Measurements from ENCODE around the gene MS4A10. TPM values are rescaled to one million over a fixed set of nuclear protein-coding genes. Genes with fewer than 3 reads are reported as not detected.
A peak's percentile ranks its signal among the peaks of the same experiment; 100 is the strongest.

MS4A10 gene
- total and polyA plus RNA-seq, 2 donors (not counting 1 experiment from before 2014, with no cell fraction given), result not detected

DNA sequence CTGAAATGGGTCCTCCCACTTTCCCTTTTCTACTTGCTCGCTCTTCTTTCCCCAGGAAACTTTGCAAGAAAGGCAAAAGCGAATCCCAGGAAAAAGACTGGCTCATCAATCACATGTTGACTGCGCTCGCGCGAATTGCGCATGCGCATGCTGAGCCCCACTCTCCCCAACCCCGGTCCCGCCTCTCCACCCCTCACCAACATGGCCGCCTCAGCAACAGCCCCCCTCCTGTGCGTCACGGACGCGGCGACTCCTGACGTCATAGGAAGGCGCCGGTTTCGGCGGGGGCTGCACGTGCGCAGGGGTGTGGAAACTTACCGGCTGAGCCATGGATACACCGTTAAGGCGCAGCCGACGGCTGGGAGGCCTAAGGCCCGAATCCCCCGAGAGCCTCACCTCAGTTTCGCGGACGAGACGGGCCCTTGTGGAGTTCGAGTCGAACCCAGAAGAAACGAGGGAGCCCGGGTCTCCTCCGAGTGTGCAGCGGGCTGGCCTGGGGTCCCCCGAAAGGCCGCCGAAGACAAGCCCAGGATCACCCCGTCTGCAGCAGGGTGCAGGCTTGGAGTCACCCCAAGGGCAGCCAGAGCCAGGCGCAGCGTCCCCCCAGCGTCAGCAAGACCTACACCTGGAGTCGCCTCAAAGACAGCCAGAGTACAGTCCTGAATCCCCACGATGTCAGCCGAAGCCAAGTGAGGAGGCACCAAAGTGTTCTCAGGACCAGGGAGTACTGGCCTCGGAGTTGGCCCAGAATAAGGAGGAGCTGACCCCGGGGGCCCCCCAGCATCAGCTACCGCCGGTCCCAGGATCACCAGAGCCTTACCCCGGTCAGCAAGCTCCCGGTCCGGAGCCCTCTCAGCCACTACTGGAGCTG, 56.9 kb downstream of the MS4A10 start, which contains the start of gene CCDC86:
Gene CCDC86, plus strand, starts transcription at position 317 of the 871 bp plus-strand sequence. Its CDS starts 12 bp downstream, at position 329.
- ATAC-seq (ENCODE audit: low read depth) (peak; percentile 97), DNase-seq (peak; percentile 98)
- H4K20me1 ChIP-seq (ENCODE audit: control insufficient read depth, insufficient read depth, low read length, poor library complexity, severe bottlenecking), result no peaks in the 10 kb centered on the region
- H3K4me1 Mint-ChIP-seq, result peaks cover 48% of the 10 kb centered on the region
- POLR2A ChIA-PET, result no interaction called here
- WGBS (ENCODE audit: insufficient coverage), result under 1% methylated on average over 56 of the region's 57 CpGs
- no peaks in the 10 kb centered on the region for H3K27me3 ChIP-seq (replicated peaks in 1 of 4; ENCODE audit: control extremely low read depth in 1 of 4, control insufficient read depth in 3 of 4, insufficient read depth in 4 of 4, low read length in 3 of 4)
- no peaks in the 10 kb centered on the region for H3K9me3 Mint-ChIP-seq (ENCODE audit: insufficient read depth)
- H3K4me1 ChIP-seq (ENCODE audit: control insufficient read depth in 2 of 2, insufficient read depth in 2 of 2, low read length in 2 of 2), result peaks cover 32 to 33% of the 10 kb centered on the region in 2 donors
- CTCF ChIA-PET, result interaction anchor here (0.8 to 4.8 kb wide), 3 partner anchors 11 to 1266 kb away, joined by 3 to 27 read pairs (median 4); no protein-coding TSS in a partner anchor
- H3K4me2 ChIP-seq (replicated peaks; ENCODE audit: low read depth, low read length, poor library complexity, severe bottlenecking), result peak within 1 kb of the TSS; percentile 89
- H3K4me3 Mint-ChIP-seq, result peak within 1 kb of the TSS; percentile 93
- H3K27me3 Mint-ChIP-seq, result no peaks in the 10 kb centered on the region
- no peaks in the 10 kb centered on the region for H3K9me3 ChIP-seq (ENCODE audit: control extremely low read depth in 1 of 3, control insufficient read depth in 2 of 3, insufficient read depth in 1 of 3, low read length in 2 of 3)
- H3K36me3 ChIP-seq (replicated peaks in 1 of 2; ENCODE audit: control extremely low read depth in 1 of 2, control insufficient read depth in 1 of 2, extremely low read depth in 1 of 2, insufficient read depth in 2 of 2, low read length in 1 of 2), result no peaks in the 10 kb centered on the region
- peak within 1 kb of the TSS; percentile 90 for H3K9ac ChIP-seq (ENCODE audit: low read length)
- TF ChIP-seq, protein P1, sequence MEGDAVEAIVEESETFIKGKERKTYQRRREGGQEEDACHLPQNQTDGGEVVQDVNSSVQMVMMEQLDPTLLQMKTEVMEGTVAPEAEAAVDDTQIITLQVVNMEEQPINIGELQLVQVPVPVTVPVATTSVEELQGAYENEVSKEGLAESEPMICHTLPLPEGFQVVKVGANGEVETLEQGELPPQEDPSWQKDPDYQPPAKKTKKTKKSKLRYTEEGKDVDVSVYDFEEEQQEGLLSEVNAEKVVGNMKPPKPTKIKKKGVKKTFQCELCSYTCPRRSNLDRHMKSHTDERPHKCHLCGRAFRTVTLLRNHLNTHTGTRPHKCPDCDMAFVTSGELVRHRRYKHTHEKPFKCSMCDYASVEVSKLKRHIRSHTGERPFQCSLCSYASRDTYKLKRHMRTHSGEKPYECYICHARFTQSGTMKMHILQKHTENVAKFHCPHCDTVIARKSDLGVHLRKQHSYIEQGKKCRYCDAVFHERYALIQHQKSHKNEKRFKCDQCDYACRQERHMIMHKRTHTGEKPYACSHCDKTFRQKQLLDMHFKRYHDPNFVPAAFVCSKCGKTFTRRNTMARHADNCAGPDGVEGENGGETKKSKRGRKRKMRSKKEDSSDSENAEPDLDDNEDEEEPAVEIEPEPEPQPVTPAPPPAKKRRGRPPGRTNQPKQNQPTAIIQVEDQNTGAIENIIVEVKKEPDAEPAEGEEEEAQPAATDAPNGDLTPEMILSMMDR (IDR thresholded peaks at IDR 0.05), result no peak
- no peak for TF ChIP-seq EZH2 (IDR thresholded peaks at IDR 0.05; ENCODE audit: borderline replicate concordance, insufficient read depth, low read depth, low read length, poor library complexity, severe bottlenecking)
- peaks cover 34% of the 10 kb centered on the region for H3K79me2 ChIP-seq (ENCODE audit: control insufficient read depth, insufficient read depth, low read length)
- peak within 1 kb of the TSS; percentile 54 to 97 (median 88) for H3K4me3 ChIP-seq (ENCODE audit: control extremely low read depth in 1 of 5, extremely low read depth in 1 of 5, insufficient read depth in 1 of 5, low read depth in 2 of 5, low read length in 4 of 5)
- peak within 1 kb of the TSS; percentile 93 for H3K27ac Mint-ChIP-seq
- peak within 1 kb of the TSS; percentile 49 to 81 for H3K27ac ChIP-seq (ENCODE audit: low read length in 2 of 2)
- intact Hi-C loops (cut with micrococcal nuclease), result loop anchor here (1.0 to 5.0 kb wide), 5 partner anchors 68 to 585 kb away; partner anchors contain the start of genes CPSF7, DDB1, SLC15A3 and TKFC
- peak within 1 kb of the TSS; percentile 96 for H2AFZ ChIP-seq (ENCODE audit: insufficient read depth, low read depth, low read length, poor library complexity, severe bottlenecking)

Measured in B cell (primary cell).